ENCODE measurements around the gene RTL10. TPM values are rescaled to one million over a fixed set of nuclear protein-coding genes. Genes with fewer than 3 reads are reported as not detected.
"Not testable (repeated sequence)": the region's sequence is repeated elsewhere in the genome, so short reads cannot be mapped to it uniquely, and the experiment has no call there.

RTL10 gene
- total RNA-seq, 1 experiment from 2014 or later = 8.2 TPM

DNA sequence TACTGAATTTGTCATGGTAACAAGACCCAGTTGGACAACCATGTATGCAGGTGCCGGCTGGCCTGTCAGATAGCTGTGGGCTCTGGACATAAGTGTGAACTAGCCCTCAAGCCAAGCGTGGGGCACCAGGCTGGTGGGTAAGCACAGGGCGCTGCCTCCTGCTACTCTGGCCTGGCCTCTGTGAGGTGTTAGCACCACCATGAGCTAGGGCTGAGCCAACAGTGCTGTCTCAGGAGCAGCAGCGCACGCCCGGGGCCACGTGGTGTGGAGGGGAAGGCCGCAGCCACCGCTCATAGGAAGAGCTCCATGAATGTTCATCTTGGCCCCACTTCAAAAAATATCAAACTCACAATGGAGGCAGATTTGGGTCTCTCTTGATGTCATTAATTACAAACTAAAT lies 35.3 kb upstream of the RTL10 start:
- no peak for DNase-seq (ENCODE audit: low read depth)

DNA sequence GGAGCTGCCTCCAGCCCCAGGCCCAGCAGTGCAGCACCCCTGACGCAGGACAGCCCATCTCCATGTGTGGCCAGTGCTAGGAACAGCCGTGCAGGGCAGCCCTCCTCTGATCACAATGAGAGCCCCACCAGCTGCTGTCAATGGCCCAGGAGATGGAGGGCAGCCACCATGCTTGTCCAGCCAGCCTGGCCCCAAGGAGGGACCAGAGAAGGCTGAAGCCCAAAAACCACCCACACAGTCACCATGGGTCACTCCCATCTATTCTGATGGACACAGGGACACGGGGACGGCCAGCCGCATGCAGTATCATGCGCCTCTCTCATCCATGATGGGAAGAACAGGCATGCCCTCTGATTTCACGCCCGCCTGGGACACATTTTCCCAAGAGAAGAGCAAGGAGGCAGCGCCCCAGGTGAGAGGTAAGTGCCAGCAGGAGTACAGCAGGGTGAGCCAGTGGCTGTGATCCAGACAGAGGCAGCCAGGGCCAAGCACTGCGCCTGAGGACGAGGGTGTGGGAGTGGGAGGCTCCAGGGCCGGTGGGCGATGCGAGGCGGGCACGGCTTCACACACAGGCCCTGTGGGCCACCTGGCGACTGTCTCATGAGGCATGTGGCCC lies 33.6 kb upstream of the RTL10 start:
- DNase-seq (ENCODE audit: low read depth) = no peak

GRCh38 chr22:19887256-19887985 lies 32.7 kb upstream of the RTL10 start:
- DNase-seq (ENCODE audit: low read depth) = no peak

GRCh38 chr22:19886605-19887255 lies 32.1 kb upstream of the RTL10 start:
- no peak for DNase-seq (ENCODE audit: low read depth)

DNA sequence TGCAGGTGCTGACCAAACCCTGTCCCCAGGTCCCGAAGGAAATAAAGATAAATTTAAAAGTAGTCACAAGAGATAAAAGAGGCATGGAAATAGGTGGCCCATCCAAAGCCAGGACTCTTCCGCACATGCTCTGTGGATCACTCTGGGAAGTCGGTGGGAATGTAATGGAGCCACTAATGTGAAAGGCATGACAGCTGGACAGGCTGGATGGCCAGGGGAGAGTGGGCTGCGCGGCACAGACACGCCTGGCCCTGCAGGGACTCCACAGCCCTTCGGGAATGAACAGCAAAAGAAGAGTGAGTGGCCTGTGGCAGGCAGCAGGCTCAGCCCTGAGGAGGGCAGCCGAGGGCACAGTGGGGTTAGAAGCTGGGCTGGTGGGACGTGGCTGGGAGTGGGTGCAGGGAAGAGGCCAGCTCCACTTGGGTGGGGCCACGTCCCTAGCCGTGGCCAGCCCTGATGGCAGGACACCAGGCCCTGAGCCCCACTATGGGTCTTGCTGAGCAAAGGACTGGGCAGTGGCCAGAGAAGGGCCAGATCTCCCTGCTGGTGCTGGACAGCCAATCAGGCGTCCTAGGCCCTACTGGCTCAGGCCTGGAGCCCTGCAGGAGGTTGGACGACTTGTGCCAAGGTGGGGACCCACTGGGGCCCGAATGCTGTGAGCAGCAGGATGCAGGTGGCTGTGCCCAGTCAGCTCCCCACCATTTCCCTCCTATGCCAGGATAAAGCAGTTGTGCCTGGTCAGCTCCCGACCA lies 31.3 kb upstream of the RTL10 start:
- no peak for DNase-seq (ENCODE audit: low read depth)

DNA sequence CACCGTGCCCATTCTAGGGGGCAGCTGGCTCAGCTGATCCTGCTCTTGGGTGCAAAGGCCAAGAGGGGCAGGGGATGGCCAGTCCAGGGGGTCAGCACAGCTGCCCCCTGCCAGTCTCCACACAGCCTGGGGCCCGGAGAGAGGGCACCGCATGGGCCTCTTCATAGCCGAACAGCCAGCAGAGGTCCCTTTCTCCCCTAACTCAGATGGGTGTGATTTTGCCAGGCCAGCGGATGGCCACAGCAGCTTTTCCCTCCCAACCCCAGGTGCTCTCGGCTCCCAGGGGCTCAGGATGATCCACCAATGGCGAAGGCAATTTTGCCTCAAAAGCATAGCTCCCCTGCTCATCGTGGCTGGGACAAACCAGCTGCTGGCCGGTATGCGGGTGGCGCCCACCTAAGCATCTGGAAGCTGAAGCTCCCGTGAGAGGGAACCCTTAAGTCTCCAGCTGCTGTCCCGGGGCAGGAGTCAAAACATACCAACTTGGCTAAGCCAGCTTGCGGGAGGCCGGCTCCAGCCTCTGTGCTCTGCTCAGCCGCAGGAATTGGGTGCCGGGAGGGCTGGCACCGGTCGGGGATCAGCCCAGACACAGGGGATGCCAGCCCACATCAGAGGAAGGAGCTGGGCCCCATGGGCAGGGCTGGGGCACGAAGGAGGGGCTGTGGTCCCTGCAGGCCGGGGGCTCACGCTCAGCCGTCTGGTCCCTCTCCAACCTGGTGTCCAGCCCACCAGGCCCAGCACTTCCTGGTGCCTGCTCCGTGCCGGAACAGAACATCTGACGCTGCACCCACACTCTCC lies 30.5 kb upstream of the RTL10 start:
- peak; percentile 4 for DNase-seq (ENCODE audit: low read depth)

DNA sequence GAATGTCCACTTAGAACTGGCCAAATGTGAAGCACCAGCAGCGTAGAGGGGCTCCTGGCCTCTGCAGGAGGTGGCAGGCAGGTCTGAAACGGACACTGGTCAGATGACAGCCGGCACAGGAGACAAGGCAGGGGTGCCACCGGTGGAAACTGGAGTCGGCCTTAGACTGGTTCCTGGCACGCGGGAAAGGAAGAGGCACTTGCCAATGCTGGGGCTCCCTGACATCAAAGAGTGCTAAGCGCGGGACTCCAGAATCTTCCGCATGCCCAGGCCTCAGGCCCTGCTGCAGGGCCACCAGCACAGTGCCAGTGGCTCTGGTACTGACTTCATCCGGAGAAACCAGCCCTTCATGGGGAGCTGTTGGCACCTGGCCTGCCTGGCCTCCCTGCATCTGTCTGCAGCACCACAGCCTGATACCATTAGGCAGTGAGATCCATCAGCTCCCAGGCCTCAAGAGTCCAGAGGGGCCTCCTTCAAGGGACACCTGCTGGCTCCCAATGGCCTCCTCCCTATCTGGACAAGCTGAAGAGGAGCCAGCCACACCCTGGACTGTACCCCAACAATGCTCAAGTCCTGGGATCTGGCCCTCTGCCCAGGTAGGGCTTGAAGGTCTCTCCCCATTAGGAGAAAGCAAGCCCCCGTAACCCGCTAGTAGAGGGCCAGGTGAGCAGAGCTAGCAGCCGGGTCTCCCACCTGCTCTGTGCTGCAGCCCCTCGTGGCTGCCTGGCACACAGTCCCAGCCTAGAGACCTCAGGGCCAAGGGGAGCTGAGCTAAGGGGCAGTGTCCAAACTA lies 29.7 kb upstream of the RTL10 start:
- DNase-seq (ENCODE audit: low read depth) = no peak

- not testable (repeated sequence) for DNase-seq (ENCODE audit: low read depth)
These were observed 28.8 kb upstream of the RTL10 start for GRCh38 chr22:19883446-19883845.

DNA sequence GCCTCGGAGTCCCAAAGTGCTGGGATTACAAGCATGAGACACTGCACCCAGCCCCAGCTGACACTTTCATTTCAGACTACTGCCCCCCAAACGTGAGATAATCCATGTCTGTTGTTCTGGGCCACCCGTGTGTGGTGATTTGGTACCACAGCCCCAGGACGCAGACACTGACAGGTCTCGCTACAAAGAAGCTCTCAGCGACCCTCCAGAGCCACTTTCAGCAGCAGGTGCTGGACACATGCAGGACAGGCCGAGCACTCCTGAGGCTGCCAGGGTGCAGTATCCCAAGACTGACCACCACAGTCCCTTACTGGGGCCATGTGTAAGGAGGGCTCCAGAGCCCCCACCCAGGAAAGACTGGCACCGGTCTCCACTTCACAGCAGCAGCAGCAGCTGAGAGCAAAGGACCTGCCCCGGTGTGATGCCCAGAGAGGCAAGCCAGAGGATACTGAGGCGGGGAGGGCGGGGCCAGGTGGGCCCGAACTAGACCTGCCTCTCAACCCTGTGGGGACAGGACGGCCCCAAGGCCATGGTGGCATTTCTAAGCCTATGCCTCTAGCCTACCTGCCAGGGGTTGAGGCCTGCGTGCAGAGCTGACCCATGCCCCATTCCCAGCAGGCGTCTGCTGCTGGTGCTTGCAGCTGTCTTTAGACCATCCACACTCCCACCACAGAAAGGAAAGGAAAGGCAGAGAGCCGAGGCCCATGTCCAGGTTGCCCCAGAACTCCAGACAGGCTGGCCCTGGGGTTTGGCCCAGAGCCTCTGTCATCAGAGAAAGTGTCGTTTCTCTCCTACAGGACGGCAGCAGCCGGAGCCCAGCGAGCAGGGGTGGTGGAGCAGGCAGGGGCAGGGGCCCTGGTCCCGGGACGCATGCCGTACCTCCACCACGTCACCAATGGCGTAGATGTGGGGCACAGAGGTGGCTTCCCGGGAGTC lies 28.0 kb upstream of the RTL10 start:
- peak; percentile 5 for DNase-seq (ENCODE audit: low read depth)

DNA sequence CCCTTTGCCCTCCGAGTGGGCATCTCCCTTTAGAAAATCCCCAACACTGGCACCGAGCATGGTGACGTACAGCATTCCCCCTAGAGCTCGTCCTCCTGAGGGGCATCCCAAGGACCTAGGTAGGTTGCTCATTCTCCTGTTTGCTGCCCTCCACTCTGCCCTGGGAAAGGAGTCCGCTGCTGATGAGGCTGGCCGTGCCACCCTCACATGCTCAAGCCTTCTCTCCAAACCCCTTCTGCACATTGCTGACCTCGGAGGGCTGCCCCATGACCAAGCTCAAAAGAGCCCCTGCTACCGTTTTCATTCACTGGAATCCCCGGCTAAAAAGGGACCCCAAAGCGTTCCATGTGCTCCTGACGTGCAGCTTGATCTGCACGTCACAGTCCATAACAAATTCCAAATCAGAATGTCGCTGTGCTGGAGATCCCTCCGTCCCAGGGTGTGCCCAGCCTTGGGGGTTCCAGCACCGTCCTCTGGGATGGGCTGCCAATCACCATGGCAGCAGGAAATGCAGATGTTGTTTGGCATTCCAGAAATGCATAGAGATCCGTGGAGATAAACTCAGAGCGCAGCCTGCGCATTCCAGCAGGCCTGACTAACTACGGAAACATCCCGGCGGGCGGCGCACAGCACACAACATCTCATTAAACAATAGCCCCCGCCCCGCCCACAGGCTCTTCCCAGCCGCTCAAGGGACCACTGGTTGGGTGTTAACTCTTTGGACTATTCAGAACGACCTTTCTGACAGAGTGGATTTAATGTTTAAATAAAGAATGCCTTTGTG lies 26.3 kb upstream of the RTL10 start:
- peak; percentile 97 for DNase-seq (ENCODE audit: low read depth)

- DNase-seq (ENCODE audit: low read depth) = peak; percentile 30
These were observed 25.5 kb upstream of the RTL10 start for GRCh38 chr22:19879992-19880785.

DNA sequence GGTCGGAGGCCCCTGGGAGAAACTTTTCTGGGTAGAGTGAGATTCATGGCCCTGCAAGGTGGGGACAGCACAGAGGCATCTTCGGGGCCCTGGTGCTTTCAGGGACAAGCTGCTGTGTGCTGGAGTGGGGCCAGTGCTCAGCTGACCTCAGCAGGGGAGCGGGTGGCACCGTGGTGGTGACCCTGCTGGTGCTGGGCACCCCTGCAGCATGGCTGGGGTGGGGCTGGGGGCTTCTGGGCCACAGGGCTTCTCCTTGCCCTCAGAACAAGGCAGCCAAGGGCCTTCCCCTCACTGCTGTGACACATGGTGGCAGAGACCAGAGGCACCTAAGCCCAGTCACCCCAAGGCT lies 24.9 kb upstream of the RTL10 start:
- no peak for DNase-seq (ENCODE audit: low read depth)

GRCh38 chr22:19879246-19879570 lies 24.5 kb upstream of the RTL10 start:
- peak; percentile 1 for DNase-seq (ENCODE audit: low read depth)

DNA sequence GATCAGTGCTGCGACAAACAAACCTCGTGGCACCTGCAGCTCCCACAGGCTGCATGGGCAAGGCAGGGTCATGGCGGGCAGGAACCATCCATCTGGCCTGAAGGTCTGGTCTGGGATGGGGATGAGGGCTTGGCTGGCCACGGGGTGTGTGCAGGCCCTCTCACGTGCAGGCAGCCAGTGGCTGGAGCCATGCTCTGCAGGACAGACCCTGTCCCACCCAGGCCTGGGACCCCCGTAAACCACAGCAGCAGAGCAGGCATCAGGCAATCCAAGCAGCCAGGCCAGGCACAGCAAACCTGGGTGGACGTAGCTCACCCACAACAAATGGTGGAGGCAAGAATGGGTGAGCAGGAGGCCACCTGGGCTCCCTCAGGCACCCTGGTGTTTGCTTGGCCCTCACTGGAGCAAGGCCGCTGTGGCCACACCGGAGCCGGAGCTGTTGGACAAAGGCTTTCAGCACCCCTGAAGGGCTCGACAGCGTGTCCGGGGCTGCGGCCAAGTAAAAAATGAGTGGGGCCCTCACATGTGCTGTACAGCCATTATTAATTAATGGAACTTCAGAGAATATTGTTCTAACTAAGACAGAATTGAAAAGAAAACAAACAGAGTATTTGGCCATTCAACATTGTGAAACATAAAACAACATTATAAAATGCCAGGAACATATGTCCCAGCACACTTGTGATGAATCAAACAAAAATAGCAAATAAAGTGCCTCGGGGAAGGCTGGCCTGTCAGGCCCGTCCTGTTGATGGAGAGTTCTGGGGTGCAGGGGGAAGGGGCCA lies 24.0 kb upstream of the RTL10 start:
- no peak for DNase-seq (ENCODE audit: low read depth)

- DNase-seq (ENCODE audit: low read depth) = peak; percentile 39
These were observed 23.1 kb upstream of the RTL10 start for GRCh38 chr22:19877626-19878339.

GRCh38 chr22:19876941-19877625 lies 22.4 kb upstream of the RTL10 start:
- peak; percentile 11 for DNase-seq (ENCODE audit: low read depth)

Measured in Daoy (cell line).